CD4-positive, alpha-beta T cell treated with Interferon gamma for 1 hour (primary cell): ENCODE results near the gene SERINC5.
"Not testable (repeated sequence)": the region's sequence is repeated elsewhere in the genome, so short reads cannot be mapped to it uniquely, and the experiment has no call there.

ENCODE experiments used
- DNase-seq: peaks from one replicate; pipeline ENCODE4 v3.0.0-alpha.2; 2020

Gene SERINC5

DNA sequence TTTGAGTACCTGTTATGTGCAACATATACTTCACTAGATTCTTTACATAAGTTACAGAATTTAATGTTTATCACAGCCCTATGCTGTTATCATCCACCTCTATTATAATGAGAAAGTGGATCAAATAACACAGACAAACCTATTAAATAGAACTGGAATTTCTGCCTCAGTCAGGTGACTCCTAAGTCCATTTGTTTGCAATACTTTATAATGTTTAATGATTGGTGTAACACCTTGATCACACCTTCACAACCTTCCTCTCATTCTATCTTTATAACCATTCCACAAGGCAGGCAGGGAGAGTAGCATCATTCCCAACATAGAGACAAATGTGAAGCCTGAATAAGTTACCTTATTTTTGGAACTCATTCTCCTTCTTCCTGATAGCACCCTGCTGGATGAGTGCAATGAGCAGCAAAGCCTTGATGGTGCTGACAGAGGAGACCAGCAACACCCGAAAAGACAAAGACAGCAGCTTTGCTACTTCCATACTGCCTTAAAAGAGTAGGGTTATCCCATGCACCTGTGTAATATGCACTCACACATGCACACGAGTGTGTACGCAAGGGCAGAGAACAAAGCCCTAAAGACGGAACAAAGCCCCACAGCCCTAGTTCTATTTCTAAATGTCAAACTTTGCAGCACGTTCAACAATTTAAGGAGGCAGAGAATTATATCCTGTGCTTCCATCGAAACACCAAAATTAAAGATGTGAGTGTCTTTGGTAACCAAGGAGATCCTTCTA lies 30.5 kb downstream of the SERINC5 start:
- no peak for DNase-seq

DNA sequence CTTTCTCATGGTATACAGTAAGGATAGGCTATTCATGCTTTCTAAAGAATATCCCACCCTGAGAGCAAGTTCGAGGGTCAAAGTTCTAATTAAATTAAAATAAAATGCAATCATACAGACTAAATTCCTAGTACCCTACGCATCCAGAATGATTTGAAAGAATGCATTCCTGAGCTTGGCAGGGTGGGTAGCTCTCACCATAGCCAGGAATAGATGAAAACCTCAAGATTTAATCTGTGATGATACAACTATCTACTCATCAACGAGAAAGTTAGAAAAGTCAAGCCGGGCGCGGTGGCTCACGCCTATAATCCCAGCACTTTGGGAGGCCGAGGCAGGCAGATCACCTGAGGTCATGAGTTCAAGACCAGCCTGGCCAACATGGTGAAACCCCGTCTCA lies 32.3 kb downstream of the SERINC5 start:
- DNase-seq, result no peak

DNA sequence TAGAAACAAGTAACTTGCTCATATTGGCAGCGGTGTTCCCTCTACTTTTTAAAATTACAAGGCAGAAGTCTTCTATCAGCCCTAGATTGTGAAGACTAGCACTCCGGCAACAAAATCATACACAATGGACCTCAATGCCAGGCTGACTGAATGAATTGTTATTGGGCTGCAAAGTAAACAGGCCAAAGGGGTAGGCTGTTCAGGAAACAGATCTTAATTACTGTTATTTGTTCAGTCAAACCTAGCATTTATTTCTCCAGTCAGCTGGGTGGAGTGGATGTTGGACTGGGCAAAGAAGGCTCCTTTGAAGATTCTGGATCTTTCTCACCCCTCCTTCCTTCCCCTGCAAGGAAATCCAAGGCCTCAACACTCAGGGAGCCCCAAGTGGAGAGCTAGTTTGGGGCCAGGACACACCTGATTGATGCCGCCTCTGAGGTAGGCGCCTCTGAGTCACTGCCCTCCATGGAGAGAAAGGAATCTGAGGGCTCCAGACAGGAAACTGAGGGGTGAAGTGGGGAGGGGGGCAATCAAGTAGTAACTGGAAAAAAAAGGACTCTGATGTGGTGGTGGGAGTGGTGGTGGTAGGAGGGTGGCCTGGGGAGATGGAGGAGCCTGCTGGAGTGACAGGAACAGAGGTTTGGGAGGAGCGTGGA lies 35.5 kb downstream of the SERINC5 start:
- no peak for DNase-seq

- DNase-seq, result no peak
These were observed 36.5 kb downstream of the SERINC5 start for GRCh38 chr5:80219391-80219790.

DNA sequence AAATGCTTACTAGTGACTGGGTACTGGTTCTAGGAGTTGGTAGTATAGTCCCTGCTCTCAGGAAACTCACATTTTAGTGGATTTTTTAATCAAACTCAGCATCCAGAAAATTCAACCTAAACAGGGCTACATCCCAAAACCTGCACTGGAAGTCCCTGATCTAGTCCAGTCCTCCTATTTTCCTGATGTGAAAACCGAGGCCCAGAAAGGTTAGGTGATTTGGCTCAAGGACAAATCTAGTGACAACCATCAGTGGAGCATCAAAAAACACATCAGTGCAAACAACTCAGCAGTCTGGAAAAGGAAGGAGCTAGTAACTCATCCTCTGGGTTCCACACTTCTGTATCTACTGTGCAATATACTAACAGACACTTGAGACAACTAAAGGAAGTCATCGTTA lies 38.2 kb downstream of the SERINC5 start:
- no peak for DNase-seq

DNA sequence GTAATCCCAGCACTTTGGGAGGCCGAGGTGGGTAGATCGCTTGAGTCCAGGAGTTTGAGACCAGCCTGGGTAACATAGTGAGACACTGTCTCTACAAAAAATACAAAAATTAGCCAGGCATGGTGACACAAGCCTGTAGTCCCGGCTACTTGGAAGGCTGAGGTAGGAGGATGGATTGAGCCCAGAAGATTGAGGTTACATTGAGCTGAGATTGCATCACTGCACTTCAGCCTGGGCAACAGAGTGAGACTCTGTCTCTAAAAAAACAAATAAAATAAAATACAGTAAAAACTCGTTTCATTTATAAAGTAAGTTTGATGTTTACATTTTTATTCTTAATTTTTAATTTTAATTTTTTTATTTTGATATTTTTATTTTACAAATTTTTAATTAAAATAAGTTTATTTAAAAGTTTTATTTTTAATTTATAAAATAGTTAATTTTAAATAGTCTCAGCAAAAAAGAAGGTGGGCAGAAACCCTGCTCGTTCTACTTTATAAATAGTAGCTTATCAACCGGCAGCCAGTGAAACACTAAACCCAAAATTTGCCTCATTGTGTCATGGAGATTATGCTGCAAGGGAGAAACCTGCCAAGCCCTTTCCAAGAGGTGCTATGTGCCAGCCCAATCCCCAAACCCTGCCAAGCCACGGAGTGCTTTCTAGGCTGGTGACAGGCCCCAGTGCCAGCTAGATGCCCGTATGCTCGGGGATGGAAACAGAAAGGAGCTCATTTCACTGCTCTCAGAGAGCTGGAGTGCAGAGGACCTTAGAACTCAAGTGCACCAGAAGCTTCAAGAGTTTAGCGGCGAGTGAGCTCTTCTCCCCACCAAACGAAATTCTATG lies 38.9 kb downstream of the SERINC5 start:
- DNase-seq, result no peak

GRCh38 chr5:80216096-80216495 lies 39.8 kb downstream of the SERINC5 start:
- DNase-seq, result no peak

DNA sequence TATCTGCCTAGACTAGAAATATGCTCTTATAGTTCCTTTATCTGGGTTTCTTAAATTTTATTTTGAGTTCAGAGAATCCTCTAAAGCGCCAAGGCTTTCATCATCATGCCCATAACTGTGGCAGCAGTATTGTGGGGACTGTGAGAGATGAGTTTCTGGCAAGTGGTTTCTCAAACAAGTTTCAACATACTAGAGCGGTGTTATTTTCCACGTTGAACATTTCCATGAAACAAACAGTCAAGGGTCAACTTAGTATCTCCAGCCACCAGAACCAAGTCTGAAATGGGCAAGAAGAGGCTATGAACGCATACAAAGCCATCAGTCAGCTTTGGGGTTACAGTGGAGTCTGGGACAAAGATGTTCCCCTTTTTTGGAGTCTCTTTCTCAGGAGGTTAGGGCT lies 40.3 kb downstream of the SERINC5 start:
- DNase-seq, result no peak

DNA sequence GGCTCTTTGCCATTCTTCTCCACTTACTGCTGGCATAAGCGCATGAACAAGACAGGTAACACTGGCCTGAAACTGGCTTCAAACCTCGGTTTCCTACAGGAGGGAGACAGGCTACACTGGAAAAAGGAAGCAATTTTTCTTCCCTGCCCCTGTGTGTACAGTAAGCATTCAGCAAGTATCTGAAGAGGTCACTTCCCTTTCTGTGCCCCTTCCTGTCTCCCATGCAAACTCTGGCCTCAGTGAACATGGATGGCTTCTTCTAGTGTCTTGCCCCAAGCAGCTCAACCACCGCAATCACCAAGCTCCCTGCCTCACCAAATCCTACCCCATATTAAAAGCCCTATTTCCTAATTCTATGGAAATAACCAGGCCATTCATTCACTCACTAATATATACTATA lies 42.4 kb downstream of the SERINC5 start:
- DNase-seq, result no peak

DNA sequence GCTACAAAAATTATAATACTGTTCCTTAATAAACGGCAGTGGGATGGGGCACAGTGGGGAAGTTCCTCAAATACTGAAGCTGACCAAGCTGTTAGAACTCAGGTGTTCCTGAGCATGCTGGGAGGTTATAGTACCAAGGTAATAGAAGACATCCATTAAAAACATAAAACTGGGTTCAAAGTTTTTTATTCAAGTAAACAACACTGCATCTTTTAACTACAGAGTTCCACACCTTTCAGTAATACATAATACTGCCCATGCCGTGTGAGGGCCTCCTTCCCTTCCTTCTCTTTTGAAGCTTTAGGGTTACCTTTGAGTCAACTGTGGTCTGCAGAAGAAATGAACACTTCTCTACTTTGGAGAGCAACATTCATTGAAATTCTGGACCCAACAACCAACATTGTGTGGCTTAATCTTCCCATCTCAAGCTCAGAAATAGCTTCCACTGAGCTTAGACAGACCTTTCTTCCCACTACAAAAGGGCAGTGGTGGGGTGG lies 43.6 kb downstream of the SERINC5 start:
- DNase-seq, result no peak

GRCh38 chr5:80211327-80211726 lies 44.5 kb downstream of the SERINC5 start:
- DNase-seq, result no peak

- DNase-seq, result no peak
These were observed 45.8 kb downstream of the SERINC5 start for GRCh38 chr5:80210014-80210413.

DNA sequence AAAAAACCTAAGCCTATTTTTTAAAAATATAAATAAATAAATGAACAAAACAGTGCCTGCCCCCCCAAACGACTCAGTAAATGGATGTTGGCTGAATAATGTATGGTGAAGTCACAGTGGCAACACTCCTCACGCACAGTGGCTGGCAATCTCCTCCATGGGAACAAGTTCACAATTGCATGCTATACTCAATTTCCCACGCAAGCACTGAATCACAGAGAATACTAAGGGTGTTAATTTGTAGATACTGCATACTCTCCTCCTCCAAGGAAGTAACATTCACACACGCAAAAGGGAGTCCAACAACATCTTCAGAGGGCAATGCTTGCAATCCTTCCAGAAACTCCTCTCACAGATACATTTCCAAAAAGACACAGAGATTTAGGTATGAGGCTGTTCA lies 47.5 kb downstream of the SERINC5 start:
- no peak for DNase-seq

- no peak for DNase-seq
These were observed 48.0 kb downstream of the SERINC5 start for GRCh38 chr5:80207832-80208231.

DNA sequence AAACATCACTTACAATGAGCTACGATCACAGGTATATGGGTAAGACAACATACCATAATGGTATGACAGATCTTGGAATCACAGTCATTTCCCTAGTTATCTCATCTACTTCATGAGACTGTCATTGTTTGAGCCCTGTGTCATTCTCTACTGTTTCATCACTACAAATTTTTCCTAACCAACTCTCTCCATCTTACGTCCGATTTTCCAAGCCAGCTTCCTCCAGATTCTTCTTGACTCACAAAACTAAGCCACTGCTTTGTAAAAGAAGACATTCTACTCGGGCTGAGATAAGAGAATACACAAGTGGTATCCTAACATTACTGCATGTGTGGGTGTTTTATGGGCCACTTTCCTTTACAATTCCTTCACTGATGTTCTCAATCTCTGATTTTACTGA lies 49.6 kb downstream of the SERINC5 start:
- DNase-seq, result no peak

GRCh38 chr5:80205846-80206245 lies 50.0 kb downstream of the SERINC5 start:
- DNase-seq, result no peak

GRCh38 chr5:80204808-80205614 lies 50.8 kb downstream of the SERINC5 start:
- no peak for DNase-seq

GRCh38 chr5:80201763-80202162 lies 54.1 kb downstream of the SERINC5 start:
- DNase-seq, result not testable (repeated sequence)

DNA sequence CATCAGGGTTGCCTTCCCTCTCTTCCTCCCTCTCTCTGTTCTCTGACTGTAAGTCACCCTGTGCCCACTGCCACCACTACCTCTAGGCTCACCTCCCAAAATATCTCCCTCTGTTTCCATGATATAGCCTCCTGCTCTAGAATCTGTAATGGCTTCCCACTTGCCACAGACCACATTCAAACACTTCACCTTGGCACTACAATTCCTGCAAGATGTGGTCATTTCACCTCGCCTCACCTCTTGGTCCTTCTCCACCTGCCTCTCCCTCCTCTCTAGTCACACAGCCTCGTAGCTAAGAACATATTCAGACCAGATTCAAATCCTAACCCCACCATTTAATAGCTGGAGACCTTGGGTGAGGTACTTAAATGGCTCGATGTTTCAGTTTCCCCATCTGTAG lies 56.9 kb downstream of the SERINC5 start:
- no peak for DNase-seq

- no peak for DNase-seq
These were observed 57.4 kb downstream of the SERINC5 start for GRCh38 chr5:80198399-80198798.

GRCh38 chr5:80195837-80196400 lies 59.9 kb downstream of the SERINC5 start:
- DNase-seq, result no peak

DNA sequence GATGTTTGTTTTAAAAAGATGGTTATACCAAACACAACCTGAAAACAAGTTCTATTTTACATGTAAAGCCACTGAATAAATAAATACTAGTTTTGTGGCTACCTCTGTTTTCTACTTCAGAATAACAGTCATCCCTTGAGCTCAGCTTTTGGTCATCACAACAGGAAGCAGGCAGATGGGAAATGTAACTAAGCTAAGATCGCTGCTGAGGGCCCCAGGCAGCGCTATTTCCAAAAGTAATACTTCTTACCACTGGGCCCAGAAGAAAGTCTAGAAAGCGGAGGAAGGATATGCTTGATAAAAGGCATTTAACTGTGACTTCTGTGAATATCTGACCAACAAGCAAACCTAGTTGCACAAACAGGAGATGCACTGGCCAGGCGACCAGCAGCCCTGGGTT lies 61.4 kb downstream of the SERINC5 start:
- no peak for DNase-seq
